HG02884 (cell line): ENCODE measurements around the gene OXGR1.
"Not testable (repeated sequence)": the region's sequence is repeated elsewhere in the genome, so short reads cannot be mapped to it uniquely, and the experiment has no call there.

ENCODE experiments used
- ATAC-seq: cut with Tn5 transposase; IDR thresholded peaks from one replicate; pipeline ENCODE4 v1.9.1; 2021; ENCODE audit warnings: mild to moderate bottlenecking, moderate library complexity; ENCODE audit not compliant: unreplicated experiment

Gene OXGR1

GRCh38 chr13:96994017-96994857, at the start of gene OXGR1:
TSS of gene OXGR1 (minus strand) at chr13:96994476. CDS start at chr13:96987759, 6,717 bp downstream.
- ATAC-seq = no peak

GRCh38 chr13:97043302-97043701, 49.0 kb upstream of the OXGR1 start:
- no peak for ATAC-seq

GRCh38 chr13:97030705-97031452, 36.6 kb upstream of the OXGR1 start:
- ATAC-seq = no peak

GRCh38 chr13:97028441-97029299, 34.4 kb upstream of the OXGR1 start:
- no peak for ATAC-seq

GRCh38 chr13:97027162-97027554, 32.9 kb upstream of the OXGR1 start:
- ATAC-seq = no peak

- ATAC-seq = no peak
These were observed 32.4 kb upstream of the OXGR1 start for GRCh38 chr13:97026531-97027161.

GRCh38 chr13:97023812-97024211, 29.5 kb upstream of the OXGR1 start:
- not testable (repeated sequence) for ATAC-seq

GRCh38 chr13:97023117-97023516, 28.8 kb upstream of the OXGR1 start:
- ATAC-seq = no peak

GRCh38 chr13:97021241-97021640, 27.0 kb upstream of the OXGR1 start:
- no peak for ATAC-seq

- no peak for ATAC-seq
These were observed 26.5 kb upstream of the OXGR1 start for GRCh38 chr13:97020689-97021240.

- no peak for ATAC-seq
These were observed 25.9 kb upstream of the OXGR1 start for GRCh38 chr13:97020194-97020593.

- no peak for ATAC-seq
These were observed 25.0 kb upstream of the OXGR1 start for GRCh38 chr13:97019236-97019635.

- ATAC-seq = peak; percentile 91
These were observed 23.9 kb upstream of the OXGR1 start for GRCh38 chr13:97018029-97018819.

GRCh38 chr13:97017322-97017721, 23.0 kb upstream of the OXGR1 start:
- ATAC-seq = no peak

GRCh38 chr13:97015661-97016350, 21.5 kb upstream of the OXGR1 start:
- no peak for ATAC-seq

GRCh38 chr13:97012251-97013048, 18.2 kb upstream of the OXGR1 start:
- ATAC-seq = no peak

- no peak for ATAC-seq
These were observed 17.3 kb upstream of the OXGR1 start for GRCh38 chr13:97011446-97012131.

GRCh38 chr13:97008643-97009042, 14.4 kb upstream of the OXGR1 start:
- no peak for ATAC-seq
